HG03558 (cell line): ENCODE measurements around the gene VWDE.

Source experiments
- ATAC-seq: cut with Tn5 transposase; IDR thresholded peaks from one replicate; pipeline ENCODE4 v1.9.1; 2021; ENCODE audit warnings: moderate number of reproducible peaks; ENCODE audit not compliant: unreplicated experiment; ENCODE audit errors: extremely low read depth

Gene VWDE

GRCh38 chr7:12296051-12296570 is 107.6 kb downstream of the VWDE start:
- no peak for ATAC-seq

DNA sequence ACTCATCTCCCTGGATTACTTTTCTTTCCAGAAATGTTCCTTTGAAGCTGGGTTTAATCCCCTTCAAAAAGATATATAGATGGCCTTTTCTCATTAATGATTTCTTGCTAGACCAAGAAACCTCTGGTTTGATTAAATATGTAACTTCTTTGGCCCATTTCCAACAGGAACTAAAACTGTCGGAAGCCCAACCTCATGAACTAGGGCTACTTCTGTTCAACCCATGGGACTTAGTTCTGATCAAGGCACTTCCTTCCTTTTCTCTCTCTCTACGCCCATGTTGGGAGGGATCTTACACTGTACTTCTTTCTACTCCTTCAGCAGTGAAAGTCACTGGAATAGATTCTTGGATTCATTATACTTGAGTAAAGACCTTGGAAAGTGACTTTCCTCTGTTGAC is 109.0 kb downstream of the VWDE start:
- ATAC-seq = no peak

DNA sequence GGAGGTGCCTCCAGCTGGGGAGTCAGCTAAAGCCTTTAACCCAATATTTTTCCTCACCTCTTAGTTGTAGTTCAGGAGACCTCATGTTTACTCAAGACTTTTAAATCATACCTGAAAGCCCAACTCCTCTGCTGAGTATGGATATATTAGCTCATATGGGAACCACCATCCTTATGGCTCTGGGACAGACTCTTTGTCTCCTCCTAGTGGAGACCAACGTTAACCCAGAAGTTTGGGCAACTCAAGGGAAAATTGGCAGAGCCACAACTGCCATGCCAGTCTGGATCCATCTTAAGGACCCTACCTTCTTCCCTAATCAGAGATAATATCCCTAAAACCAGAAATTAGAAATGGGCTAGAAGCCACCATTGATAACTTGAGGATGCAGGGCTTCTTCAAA is 111.8 kb downstream of the VWDE start:
- no peak for ATAC-seq

DNA sequence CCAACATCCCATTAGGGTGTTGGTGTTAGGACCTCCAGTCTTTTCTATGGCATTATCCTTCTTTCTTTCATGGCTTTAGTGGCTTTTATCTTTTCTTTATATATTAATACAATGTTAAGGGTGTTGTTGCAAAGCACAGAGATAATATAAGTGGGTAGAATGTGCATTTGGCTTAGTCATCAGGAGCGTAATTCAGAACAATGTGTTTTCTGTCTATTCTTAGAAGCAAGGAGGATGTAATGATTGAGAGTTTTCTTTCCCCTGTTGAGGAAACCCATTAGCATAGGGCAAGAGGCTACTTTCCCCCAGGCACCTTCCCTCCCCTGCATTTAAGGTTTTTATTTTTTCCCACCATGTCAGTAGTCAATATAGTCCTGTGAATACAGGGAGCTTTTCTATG is 112.9 kb downstream of the VWDE start:
- ATAC-seq = no peak

DNA sequence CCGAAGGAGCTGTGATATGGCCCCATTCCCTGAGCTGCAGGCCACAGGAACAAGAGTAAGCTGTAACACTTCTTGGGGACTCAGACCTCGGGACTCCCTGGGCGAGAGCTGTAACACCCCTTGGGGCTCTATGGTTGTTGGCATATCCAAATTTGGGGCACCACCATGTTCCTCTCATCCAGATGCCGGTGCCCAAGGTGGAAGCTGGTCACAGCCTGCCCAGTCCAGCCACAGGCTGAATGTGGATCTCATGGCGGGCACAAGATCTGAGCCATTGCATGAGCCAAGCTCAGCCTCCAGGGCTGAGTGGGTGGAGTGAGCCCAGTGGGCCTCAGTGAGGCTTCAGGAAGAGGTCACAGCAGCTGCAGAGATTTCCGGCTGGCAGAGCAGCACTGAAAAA is 113.7 kb downstream of the VWDE start:
- ATAC-seq = no peak

DNA sequence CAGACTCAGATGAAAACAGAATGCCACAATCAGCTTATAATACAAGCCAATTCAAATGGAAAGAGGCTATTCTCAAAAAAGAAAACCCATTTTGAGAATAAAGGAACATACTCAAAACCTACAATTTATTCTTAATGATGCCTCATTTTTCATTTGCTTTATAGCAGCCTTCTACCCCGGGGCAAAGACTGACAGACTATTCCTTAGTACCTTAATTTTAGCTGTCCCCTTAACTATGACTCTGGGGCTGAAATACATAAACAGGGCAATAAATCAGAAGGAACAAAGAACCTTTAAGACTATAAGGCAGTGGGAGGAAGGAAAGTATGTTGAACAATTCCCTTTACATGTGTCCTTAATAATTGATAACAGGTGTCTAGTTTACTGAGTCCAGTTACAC is 115.8 kb downstream of the VWDE start:
- no peak for ATAC-seq

GRCh38 chr7:12281038-12281437 is 122.6 kb downstream of the VWDE start:
- no peak for ATAC-seq
